Sciatic nerve (tissue), 2 donors: Measurements from ENCODE around the gene SOD3. TPM values are rescaled to one million over a fixed set of nuclear protein-coding genes. Genes with fewer than 3 reads are reported as not detected.

Experiments used
- ATAC-seq: fragments of 200-7000 bp; cut with Tn5 transposase; one replicate; pipeline ENCODE4 v1.9.1; 2020; ENCODE audit warnings: mild to moderate bottlenecking, moderate library complexity
- DNase-seq: peaks from one replicate; pipeline ENCODE4 v3.0.0-alpha.2; 2020; ENCODE audit warnings: low spot score
- intact Hi-C: fragments of 100-400 bp; cut with DNase I; formaldehyde crosslinking; loops from one replicate; pipeline ENCODE4 v1.14.2; 2022
- total RNA-seq: library from RNA; stranded (reverse); fragmentation: NEBNext Ultra II Directional; extraction: Animal tissue kit (Norgen Biotek cat#: 25700); gene quantifications from one replicate; pipeline ENCODE4 v1.2.1, GENCODE V29; 2021
- donor health status: DM: no; HTN: no; CAD: no.
- donor health status: DM: no; HTN: no; CAD: no.

Gene SOD3
- total RNA-seq, 1 donor from 2014 or later, result 178 TPM

DNA sequence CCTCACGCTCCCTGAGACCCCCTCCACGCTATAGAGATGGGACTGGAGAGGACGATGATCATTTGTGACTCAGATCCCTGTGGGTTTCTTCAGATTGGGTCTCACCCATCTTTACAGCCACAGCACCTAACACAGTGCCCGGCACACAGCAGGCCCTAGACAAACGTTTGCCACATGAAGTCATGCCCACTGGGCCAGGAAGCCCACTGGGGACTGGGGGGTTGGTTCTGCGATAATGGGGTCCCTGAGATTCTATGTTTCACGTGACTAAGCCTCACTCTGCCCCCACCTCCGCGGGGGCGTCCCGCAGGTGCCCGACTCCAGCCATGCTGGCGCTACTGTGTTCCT is 3.8 kb downstream of the SOD3 start:
- ATAC-seq, result no peak
- intact Hi-C loops, result no loop called here
- DNase-seq, result no peak

DNA sequence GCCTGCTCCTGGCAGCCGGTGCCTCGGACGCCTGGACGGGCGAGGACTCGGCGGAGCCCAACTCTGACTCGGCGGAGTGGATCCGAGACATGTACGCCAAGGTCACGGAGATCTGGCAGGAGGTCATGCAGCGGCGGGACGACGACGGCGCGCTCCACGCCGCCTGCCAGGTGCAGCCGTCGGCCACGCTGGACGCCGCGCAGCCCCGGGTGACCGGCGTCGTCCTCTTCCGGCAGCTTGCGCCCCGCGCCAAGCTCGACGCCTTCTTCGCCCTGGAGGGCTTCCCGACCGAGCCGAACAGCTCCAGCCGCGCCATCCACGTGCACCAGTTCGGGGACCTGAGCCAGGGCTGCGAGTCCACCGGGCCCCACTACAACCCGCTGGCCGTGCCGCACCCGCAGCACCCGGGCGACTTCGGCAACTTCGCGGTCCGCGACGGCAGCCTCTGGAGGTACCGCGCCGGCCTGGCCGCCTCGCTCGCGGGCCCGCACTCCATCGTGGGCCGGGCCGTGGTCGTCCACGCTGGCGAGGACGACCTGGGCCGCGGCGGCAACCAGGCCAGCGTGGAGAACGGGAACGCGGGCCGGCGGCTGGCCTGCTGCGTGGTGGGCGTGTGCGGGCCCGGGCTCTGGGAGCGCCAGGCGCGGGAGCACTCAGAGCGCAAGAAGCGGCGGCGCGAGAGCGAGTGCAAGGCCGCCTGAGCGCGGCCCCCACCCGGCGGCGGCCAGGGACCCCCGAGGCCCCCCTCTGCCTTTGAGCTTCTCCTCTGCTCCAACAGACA is 4.4 kb downstream of the SOD3 start:
- DNase-seq, result no peak
- intact Hi-C loops, result no loop called here

DNA sequence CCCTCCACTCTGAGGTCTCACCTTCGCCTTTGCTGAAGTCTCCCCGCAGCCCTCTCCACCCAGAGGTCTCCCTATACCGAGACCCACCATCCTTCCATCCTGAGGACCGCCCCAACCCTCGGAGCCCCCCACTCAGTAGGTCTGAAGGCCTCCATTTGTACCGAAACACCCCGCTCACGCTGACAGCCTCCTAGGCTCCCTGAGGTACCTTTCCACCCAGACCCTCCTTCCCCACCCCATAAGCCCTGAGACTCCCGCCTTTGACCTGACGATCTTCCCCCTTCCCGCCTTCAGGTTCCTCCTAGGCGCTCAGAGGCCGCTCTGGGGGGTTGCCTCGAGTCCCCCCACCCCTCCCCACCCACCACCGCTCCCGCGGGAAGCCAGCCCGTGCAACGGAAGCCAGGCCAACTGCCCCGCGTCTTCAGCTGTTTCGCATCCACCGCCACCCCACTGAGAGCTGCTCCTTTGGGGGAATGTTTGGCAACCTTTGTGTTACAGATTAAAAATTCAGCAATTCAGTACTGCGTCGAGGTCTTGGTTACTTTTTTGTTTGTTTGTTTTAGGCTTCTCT is 5.0 kb downstream of the SOD3 start:
- intact Hi-C loops, result no loop called here
- DNase-seq, result no peak
- ATAC-seq, result peak; percentile 31

More for the DNA sequence above, 4.4 kb downstream of the SOD3 start:
- no peak for ATAC-seq

DNA sequence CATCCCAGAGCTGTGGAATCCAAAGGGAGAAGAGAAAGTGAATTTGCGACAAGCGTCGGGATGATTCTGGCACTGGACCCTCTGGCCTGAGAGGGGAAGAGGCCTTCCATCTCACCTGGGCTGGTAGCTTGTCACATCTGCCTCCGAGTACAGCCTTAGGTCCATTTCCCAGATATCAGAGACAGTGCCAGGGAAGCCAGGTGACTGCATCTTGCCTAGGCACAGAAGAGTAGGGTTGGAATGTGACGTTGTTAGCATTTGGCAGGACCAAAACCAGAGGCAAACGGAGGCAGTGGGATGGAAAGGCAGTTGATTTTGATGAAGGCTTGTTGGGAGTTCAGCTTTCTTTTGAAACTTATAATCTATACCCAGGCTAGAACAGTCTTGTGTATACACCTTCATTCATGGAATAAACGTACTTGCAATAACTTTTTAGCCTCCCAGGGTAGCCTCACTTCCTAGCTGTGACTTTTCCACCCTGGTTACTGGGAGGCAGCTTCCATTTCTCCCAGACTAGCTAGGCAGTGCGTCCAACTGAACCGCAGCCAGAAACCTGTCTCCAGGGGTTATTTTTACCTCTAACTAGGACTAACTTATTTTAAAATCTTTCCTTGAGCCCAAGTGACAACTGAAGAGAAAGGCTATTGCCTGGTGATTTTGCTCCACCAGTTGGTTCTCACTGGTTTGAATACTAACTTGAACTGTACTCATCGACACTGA is 5.9 kb downstream of the SOD3 start:
- peak; percentile 20 for ATAC-seq
- intact Hi-C loops, result no loop called here
- no peak for DNase-seq

DNA sequence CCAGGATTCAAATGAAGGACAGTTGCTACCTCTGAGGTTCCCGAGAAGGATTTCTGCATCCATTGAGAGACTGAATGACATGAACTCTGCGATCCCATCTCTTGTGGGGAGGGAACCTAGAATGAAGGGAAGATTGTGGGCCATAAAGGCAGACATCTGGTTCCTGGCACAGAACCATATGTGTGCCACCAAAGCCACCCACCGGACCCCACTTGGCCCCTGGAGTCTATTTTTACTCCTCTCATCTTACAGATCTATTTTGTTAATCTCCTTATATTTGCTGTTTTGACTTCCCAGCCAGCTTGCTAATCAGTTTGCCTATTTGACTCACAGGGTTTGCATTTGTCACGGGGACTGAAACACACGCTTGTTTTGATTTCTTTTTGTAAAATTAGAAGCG is 7.3 kb downstream of the SOD3 start:
- intact Hi-C loops, result no loop called here
- ATAC-seq, result no peak
- DNase-seq, result no peak

DNA sequence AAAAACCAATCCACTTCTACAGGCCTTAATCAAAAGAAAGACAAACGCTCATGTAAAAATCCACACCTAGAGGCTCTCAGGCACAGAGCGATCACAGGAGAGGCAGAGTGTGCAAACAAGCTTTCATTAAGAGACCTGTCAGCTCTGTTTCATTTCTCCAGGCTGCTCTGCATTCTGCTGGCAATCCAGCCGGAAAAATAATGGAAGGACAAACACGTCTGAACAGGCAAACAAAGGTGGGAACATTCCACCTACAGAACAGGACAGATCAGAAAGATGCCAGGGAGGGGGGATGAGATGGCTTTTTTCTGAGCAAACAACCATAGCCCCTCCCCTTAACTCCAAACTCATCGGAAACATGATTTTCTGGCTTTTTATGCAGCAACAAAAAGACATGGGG is 9.7 kb downstream of the SOD3 start:
- intact Hi-C loops, result no loop called here
- no peak for ATAC-seq
- DNase-seq, result no peak

DNA sequence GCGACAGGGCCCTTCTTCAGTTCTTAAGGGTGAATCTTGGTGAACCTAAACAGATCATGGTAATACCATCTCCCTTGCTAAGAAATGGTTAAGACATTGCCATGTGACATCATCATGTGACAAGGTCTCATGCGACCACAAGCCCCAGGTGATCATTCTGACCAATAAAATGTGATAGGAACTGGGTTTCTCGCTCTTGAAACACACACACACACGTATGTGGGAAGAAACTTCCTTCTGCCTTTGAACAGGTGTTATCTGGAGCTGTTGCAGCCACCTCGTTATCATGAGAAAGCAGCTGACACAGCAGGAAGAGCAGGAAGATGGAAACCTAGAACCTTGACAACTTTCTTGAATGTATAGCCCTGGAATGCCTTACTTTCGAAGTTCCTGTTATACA is 10.2 kb downstream of the SOD3 start:
- no peak for DNase-seq
- no peak for ATAC-seq
- intact Hi-C loops, result no loop called here

DNA sequence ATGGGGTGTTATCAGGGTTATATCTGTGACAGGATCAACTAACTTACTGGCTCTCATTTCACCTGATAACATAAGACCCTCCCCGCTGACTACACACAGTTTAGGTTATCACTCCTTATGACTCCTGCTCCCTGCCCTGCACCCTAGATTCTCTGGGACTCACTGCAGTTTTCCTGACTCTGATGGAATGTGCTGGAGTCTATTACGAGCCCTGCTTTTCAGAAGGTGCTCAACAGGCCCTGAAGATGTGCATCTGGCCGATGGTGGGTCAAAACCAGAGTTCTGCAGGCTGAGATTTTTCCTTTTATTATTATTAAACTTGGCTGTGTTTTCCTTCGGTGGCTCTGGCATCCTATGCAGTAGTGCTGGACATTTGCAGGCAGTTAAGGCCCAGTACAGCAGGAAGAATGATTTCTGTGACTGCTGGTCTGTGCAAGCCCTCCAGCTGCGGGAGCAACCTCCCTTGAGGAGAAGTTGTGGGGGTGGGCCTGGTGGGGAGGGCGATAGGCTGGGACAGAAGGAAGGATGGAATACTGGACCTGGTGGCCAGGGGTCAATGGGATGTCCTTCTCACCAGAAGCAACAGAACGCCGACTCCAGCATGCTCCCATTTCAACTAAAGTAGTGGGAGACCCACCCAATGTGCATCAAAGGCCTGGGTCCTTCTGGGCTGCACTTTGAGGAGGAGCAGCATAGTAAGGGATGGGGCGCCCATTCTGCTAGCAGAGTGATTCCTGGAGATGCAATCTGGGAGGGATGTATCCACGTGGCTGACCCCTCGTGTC is 11.0 kb downstream of the SOD3 start:
- intact Hi-C loops, result no loop called here

DNA sequence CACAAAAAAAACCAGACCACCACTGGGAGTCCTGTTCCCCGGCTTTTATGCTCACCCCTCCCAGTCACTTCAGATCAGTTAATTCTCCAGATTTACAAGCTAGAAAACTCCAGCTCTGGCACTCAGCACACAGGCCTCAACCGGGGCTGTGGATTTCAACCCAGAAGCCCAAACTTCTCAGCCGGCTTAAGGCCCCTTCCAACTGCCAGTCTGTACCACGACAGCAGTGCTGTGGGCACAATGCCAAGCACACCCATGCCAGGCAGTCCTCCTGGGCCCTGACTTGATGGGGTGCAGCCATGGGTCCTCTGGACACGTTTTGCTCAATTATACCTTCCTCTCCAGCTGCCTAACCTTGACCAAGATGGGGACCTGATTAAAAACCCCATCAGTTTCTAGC is 12.2 kb downstream of the SOD3 start:
- intact Hi-C loops, result no loop called here
- ATAC-seq, result no peak
- no peak for DNase-seq

More for the DNA sequence above, 11.0 kb downstream of the SOD3 start:
- ATAC-seq (no peak), DNase-seq (no peak)

DNA sequence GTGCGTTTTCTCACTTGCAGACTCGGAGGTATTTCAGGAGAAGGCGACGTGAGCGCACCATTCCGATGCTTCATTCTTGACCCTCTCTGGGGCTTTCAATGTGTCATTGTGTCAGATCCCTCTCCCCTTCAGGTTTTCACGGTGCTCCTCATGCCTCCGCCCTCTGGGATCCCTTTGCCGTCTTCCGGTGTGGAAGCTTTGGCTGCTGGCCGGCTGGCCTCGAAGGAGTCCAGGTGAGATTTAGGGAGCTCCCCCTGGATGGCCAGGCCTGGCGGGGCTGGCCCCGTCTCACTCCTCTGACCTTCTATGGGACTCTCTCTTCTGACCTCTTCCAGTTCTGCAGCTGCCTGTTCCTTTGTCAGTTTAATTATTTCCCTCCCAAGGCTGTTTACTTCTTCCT is 12.9 kb downstream of the SOD3 start:
- ATAC-seq, result no peak
- no peak for DNase-seq
- intact Hi-C loops, result no loop called here

DNA sequence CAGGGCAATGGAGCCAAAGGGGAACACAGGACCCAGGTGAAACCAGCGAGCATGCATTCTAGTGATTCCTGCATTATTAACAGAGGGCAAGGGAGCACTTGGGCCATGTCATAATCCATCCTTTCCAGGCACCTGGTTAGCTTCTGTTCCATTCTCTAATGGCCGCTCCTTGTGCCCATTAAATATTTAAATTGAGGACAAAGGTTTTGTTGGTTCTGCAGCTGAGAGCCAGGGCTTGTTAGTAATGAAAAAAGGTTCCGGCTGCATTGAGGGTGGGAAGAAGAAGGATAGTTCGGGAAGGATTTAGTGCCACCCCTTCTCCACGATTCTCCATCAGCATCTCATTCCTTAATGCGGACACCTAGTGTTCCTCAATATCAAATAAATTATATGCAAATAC is 13.6 kb downstream of the SOD3 start:
- no peak for ATAC-seq
- intact Hi-C loops, result no loop called here
- no peak for DNase-seq

DNA sequence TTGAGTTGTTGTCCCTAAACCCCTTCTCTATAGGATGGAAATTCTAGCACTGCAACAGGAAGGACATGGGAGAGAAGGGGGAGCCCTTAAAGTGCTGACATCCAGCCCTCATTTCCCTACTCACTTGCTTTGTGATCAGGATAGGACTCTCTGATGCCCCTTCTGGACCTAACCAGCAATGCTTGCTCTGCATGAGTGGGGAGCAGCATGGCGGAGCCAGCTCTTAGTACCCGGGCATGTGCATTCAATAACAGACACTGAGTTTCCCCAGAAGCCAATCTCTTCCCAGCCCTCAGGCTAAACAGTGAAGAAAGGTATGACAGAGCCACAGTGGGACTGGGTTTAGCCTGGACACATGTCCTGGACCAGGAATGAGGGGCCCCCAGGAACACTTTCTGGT is 14.0 kb downstream of the SOD3 start:
- ATAC-seq (peak; percentile 20), DNase-seq (no peak)
- intact Hi-C loops, result no loop called here

DNA sequence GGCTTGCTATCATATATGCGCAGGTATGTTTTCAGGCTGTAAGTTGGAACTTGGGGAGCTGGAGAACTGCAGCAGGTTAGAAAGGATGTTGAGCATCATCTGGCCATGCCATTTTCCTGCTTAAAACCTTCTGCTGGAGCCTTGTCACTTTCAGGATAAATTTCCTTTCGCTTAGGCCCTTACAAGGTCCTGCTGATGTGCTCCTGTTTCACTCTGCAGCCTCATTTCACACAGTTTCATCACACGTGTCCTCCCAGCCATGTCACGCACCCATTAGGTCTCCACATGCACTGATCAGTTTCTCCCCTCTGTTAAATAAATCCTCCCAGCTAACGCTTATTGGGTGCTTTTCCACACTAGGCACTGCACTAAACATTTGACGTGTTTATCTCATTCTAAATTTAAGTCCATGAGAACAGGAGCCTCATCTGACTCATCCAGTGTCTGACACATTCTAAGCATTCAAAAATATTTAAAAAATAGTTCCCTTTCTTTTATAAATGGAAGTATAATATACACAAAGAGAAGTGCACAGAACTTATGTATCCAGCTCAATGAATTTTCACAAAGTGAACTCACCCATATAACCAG is 14.5 kb downstream of the SOD3 start:
- intact Hi-C loops, result no loop called here
- ATAC-seq (no peak), DNase-seq (no peak)

DNA sequence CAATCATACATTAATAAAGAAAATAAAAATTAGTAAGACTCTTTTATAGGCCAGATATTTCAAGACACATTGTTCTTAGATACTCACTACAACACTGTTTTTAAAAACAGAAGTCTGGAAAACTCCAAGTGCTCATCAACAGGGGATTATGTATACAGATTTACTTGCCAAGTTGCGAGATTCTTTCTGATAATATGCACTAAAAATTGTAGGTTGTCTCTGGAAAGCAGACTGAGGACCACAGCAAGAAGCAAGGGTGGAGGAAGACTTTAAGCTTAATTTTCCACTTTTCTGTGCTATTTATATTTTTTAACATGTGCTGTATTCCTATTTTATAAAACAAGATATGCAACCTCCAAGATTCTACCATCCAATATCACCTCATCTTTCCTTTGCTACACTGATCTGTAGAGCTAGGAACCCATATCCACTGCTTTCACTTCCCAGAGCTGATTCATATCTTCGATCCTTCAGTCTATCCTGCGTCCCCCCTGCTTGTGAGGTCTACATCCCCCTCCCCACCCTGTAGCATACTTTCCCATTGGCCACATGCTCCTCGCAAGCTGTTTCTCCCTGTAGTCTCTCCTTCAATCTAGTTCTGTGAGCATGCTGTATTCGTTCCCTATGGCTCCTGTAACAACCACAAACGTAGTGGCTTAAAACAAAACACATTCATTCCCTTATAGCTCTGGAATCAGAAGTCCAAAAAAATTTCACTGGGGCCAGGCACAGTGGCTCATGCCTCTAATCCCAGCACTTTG is 15.7 kb downstream of the SOD3 start:
- intact Hi-C loops, result no loop called here
- DNase-seq, result no peak
- ATAC-seq, result no peak

DNA sequence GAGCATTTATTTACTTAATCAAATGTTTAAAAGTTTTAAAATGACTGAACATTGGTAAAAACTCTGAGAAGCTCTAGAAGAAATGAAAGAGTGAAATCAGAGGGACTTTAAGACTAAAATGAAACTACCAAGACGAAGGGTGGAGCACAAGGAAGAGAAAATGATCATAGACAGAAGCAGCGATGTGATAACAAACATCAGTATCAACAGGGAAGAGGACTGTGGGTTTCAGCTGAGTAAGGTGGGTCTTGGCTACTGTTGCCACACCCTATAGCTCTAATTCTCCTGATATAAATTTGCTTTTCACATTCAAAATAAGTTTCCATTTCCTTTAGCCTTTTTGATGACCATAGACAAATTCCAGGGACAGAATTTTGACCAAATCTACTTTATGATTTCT is 18.4 kb downstream of the SOD3 start:
- intact Hi-C loops, result no loop called here
- DNase-seq, result no peak
- no peak for ATAC-seq

DNA sequence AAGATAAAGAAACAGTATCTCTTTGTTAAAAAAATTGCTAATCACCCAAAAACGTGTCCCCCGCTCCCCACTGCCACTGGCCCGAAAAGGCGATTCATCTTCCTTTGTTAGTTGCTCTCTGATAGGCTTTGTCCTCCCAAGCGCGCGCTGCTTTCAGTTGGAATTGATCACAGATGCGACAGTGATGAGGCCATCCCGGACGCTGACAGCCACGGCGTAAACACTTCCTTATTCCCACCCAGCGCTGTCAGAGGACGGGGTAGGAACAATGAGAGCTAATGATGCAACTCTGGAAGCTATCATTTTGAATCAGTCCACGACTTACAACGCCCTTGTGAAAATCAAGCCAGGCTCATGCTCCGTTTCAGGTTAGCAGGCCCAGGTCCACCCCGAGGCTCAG is 21.4 kb downstream of the SOD3 start:
- intact Hi-C loops, result no loop called here
- DNase-seq, result no peak
- ATAC-seq, result no peak

DNA sequence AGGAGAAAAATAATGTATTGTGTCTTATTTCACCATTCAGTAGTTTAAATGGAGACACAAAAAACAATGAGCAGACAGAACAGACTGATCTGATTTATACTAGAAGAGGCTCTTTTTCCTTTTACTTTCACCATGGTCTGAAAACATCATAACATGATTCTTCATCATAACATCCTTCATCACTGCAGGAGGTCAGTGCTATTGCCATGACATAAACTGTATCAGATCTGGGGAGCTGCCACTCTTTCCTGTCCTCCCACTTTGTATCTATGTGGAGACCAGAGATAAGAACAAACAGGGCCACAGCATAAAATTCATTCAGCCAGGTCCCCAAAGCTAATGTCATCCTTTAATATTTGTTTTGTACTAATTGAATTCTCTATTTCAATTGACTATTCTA is 25.2 kb downstream of the SOD3 start:
- ATAC-seq (no peak), DNase-seq (no peak)
- intact Hi-C loops, result no loop called here

DNA sequence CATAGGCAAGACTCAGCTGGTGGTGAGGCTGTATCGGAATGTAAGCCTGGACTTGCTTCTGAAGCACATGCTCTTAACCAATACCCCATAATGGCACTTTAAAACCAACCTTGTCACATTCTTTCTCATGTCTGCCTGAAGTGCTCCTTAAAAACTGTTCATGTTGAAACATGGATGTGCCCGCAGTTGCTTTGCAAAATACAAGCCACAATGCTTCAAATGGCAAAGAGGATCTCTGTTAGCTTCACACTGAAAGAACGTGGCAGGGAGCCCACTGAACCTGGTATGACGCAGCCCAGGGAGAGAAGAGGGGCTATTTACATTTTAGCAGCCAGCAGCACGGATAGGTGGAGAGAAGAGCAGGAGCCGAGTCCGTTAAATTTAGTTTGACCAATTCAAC is 29.3 kb downstream of the SOD3 start:
- ATAC-seq, result no peak
- DNase-seq, result no peak
- intact Hi-C loops, result no loop called here

DNA sequence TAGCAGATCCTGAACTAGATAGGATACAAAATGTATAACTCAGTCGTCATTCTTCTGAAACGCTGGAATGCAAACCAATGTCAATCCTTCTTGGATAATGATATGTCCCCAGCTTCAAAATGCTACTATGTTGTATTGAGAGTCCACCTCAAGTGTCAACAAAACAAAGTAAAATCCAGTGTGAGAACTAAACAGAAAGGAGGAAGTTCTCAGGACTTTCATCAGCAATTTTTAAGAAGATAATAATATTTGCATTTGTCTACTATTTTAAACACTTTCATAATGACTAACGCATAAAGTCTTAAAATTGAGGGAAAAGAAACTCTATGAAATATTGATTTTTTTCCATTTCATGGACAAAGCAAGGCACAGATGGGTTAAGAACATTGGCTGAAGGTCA is 36.3 kb downstream of the SOD3 start:
- ATAC-seq, result no peak
- no peak for DNase-seq
- intact Hi-C loops, result no loop called here
